ELF-1 (cell line): Measurements from ENCODE around the gene TCERG1L.
A peak's percentile ranks its signal among the peaks of the same experiment; 100 is the strongest.

Source experiments
- DNase-seq: peaks from one replicate; pipeline ENCODE4 v3.0.0-alpha.2; 2016; ENCODE audit warnings: low read depth, low spot score

The TCERG1L gene

DNA sequence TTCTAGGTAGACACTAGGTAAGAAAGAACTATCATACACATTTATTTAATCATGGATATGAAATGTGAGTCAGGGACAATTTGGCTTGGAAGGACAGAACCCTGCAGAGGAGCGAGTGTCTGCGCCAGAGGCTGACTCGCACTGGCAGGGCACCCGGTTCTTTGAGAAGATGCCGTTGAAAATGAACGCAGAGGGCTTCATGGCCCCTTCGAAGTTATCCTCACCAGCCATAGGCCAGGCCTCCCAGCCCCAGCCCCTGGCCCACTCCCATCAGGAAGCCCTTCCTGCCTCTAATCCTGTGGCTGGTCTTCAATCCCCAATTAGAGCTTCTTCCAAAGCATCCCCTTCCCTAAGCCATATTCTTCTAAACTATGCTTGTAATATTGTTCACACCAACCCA, 239.8 kb downstream of the TCERG1L start:
- no peak for DNase-seq

GRCh38 chr10:131070856-131071255, 240.7 kb downstream of the TCERG1L start:
- no peak for DNase-seq

DNA sequence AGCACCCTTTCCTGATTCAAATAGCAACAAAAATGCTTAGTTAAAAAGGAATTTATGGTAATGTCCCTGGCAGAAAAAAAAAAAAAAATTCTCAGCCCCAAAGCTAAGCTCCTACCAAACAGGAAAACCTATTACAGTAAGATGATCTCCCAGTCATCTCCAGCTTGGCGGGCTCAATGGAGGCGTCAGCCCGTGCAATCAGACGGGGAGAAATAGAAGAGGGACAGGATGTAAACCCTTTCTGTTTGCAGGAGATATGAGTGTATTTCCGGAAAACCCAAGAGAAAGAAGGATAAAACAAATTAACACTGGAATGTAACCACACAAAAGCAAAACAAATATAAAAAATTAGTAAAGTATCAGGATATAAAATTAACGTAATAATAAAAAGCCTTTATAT, 242.8 kb downstream of the TCERG1L start:
- DNase-seq: no peak

DNA sequence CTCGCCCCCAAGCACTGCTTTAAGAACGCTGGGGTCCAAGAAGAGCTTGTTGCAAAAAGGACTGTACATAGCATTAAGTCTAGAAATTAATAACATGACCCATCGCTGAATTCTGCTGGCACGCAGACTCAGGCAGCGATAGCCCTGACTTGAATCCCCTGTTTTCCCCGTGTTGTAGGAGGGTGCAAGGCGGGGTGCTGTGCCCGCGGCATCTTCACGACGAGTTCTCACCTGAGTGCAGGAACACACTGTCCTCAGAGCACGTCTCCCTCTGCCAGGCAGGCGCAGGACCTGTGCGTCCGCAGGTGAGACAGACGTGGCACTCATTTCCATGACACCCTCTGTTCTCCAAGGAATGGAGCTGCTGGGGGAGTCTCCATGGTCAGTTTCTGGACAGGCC, 243.2 kb downstream of the TCERG1L start:
- no peak for DNase-seq

- DNase-seq: no peak
Observed at GRCh38 chr10:131067690-131068089, 243.8 kb downstream of the TCERG1L start.

DNA sequence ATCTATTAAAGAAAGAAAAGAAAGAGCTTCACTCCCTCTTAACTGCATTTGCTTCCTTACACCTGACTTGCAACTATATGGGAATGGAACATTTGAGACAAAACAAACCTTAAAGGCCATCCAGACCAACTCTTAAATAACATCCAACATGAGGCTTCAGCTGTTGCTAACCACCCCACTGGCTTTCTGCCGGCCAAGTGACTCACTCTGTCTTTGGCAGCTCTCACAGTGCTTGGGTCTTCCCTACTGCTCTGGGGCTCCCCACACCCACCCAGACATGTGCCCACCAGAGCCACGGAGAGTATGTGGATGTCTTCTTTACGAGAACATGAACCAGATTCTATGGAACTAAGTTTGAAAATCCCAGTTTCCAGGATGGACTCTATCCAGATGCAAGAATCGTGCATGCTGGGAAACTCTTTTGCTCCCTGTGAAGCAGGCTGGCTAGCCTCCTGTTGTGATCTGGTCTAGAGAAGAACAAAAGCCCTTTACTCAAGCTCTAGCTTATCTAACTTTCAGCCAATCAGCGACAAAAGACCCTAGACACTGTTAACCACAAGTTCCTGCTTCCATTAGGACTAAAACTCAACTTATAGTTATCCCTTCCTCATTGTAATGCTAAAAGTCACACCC, 245.7 kb downstream of the TCERG1L start:
- DNase-seq: no peak

DNA sequence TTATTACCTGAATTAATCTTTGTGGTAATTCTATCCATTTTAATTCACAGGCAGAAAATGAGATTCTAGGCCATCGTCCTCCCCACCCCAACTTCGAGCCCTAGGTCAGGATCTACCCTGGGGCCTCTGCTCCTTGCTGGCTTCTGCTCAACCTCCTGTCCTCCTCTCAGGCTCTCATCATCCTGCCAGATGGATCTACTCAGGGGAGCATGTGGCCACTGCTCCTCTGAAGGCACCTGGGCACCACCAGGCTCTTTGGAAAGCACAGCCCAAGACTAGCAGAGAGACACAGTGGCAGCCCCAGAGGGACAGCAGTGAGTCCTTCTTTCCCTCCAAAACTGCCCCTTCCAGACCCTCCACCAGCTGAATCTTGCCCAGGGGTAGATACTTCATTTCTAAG, 248.2 kb downstream of the TCERG1L start:
- no peak for DNase-seq

DNA sequence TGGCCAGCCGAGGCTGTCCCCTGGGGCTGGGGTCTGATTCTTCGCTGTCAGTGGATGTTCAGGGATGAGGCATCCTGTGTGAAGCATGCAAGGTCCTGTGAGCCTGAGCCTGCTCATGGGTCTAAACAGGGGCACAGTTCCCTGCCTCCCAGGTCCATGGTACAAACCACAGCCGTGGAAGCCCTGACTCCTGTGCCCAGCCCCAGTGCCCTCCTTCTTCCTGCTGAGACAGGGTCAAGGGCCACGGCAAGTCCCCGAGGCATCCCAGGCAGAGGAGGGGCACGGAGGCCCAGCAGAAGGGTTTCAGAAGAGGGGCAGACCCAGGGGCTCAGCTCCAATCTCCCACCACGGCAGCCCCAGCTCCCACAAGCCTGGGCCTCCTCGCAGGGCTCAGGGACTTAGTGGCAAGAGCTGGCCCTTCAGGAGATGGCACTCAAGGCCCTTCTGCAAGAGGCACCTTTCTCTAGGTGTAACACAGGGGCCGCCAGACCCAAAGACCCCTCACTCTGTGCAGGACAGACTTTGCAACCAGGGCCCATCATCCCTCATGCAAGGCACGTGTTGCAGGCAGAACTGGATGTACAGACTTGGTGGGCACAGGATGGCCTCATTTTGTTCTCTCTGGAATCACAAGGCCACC, 248.8 kb downstream of the TCERG1L start:
- no peak for DNase-seq

- no peak for DNase-seq
Observed at GRCh38 chr10:131061216-131061615, 250.3 kb downstream of the TCERG1L start.

DNA sequence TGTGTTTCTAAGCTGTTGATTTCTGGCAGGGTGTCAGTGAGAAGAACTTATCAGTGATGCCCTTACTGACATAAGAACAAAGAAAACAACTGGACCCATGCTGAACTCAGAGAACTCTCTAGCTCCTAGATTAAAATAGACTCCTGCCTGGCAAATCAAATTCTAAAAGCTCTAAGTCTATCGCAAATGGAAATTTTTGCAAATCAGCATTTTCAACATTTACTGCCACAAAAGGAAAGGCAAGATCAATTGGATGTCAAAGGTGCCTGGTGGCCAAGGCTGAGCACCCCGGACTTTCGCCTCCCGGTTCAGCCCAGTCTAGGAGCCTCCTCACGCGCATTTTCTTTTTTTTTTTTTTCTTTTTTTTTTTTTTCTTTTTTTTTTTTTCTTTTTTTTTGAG, 251.6 kb downstream of the TCERG1L start:
- no peak for DNase-seq

GRCh38 chr10:131058799-131059198, 252.7 kb downstream of the TCERG1L start:
- DNase-seq: no peak

GRCh38 chr10:131056781-131057180, 254.7 kb downstream of the TCERG1L start:
- no peak for DNase-seq

- no peak for DNase-seq
Observed at GRCh38 chr10:131056091-131056579, 255.4 kb downstream of the TCERG1L start.

DNA sequence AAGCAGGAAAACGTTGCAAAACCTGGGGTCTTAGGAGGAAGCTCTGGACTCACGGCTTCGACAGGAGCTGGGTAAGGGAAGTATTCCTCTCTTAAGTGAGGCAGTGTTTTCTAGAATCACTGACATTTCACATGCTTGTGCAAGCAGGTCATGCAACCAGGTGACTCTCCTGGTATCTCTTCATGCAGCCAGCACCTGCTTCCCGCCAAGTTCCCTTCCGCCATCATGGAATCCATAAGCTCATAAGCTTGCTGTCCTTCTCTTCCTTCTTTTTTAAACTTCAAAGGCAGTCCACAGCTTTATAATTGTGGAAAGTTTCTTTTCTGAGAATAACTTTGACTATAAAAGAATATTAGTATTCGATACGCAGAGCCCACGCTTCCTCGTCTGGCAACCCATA, 256.1 kb downstream of the TCERG1L start:
- no peak for DNase-seq

DNA sequence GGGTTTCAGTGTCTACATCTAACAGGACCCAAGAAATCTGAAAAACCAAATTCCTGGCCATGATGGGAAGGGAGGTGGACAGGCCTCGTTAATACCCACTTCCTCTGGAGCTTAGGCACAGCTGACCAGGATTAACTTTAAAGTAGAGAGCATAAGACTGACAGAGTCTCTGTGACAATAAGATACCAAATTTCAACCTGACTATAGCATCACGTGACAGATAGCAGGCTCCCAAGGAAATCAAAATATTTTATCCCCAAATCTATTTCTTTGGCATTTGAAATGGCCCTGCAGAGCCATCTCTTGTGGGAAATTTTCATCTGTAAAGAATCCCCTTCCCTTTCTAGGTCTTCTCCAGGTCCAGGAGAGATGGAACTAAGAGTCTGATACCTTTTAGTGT, 258.3 kb downstream of the TCERG1L start:
- DNase-seq: no peak

GRCh38 chr10:131050162-131050766, 261.3 kb downstream of the TCERG1L start:
- no peak for DNase-seq

DNA sequence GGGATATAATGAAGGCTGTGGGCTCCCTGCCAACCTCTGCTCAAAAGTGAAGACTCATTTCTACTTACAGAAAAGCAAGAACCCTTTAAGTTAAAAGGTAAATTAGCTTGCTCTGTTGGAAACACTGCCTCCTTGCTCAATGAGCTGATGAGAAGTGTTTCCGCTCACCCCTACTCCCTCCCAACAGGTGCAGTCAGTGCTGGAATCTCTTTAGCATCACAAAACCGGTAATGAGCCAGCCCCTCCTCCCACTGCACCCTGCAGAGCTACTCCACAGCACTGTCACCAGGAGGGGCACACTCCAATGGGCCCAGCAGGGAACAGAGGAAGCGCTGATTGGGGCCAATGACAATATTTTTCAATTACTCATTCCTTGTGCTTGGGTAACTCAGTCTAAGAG, 262.5 kb downstream of the TCERG1L start:
- DNase-seq: peak; percentile 92

DNA sequence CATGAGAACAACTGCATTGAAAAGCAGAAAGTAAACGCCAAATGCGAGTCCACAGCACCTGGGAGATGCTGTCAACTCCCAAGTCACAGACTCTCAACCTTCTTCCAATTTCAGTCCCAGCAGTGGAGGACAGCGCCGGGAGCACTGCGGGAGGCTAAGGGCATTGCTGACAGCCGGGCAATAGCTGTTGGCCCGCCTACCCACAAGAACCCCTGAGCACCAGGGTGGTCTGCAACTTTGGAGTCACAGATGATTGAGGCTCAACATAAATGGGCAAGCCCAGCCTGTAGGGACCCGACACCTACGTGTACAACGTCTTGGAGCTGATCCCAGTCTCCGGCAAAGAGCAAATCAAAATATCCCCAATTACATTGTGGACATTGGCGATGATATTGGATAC, 262.9 kb downstream of the TCERG1L start:
- DNase-seq: peak; percentile 65

DNA sequence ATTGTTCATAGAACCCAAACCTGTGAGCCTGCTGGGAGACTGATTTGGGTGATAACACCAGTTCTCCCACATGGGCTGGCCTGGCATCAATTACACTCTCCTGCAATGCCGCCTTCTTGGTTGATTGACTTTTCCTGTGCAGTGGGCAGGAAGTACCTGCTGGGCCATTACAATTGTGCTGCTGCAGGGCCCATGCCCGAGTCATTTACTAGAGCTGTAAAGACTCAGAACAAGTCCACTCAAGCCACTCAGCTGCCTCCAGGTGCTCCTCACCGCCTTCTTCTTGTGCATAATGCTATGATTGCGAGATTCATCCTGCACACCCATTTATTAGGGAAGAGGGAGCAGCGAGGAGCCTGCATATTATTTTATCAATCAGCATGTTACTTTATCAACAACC, 264.0 kb downstream of the TCERG1L start:
- no peak for DNase-seq

- no peak for DNase-seq
Observed at GRCh38 chr10:131046194-131046593, 265.3 kb downstream of the TCERG1L start.

- no peak for DNase-seq
Observed at GRCh38 chr10:131044379-131045111, 267.0 kb downstream of the TCERG1L start.

GRCh38 chr10:131043039-131043691, 268.4 kb downstream of the TCERG1L start:
- no peak for DNase-seq
